ENCODE data around the gene ZNF491.
"Not testable (repeated sequence)": the region's sequence is repeated elsewhere in the genome, so short reads cannot be mapped to it uniquely, and the experiment has no call there.

Gene ZNF491

DNA sequence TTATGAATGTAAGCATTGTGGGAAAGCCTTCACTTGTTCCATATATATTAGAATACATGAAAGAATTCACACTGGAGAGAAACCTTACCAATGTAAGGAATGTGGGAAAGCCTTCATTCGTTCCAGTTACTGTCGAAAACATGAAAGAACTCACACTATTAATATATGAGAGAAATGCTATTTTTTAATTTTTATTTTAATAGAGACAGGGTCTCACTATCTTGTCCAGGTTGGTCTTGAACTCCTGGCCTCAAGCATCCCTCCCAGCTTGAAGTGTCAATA, 8.7 kb downstream of the ZNF491 start:
- no peak for DNase-seq

DNA sequence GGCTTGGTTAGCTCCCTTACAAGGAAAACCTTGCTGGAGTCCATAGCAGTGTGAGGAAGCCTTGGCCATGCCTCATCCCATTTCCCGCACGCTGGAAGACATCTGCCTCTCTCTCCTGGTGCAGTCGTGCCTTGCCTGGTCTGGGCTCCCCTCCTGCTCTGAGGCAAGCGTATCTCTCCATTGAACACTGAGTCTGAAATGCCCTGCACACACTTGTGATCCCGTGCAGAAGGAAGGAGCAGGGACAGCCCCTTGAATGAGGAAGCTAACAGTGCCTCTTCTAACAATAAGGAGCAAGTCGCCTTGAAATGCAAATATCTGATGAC, 15.3 kb downstream of the ZNF491 start:
- DNase-seq: no peak

DNA sequence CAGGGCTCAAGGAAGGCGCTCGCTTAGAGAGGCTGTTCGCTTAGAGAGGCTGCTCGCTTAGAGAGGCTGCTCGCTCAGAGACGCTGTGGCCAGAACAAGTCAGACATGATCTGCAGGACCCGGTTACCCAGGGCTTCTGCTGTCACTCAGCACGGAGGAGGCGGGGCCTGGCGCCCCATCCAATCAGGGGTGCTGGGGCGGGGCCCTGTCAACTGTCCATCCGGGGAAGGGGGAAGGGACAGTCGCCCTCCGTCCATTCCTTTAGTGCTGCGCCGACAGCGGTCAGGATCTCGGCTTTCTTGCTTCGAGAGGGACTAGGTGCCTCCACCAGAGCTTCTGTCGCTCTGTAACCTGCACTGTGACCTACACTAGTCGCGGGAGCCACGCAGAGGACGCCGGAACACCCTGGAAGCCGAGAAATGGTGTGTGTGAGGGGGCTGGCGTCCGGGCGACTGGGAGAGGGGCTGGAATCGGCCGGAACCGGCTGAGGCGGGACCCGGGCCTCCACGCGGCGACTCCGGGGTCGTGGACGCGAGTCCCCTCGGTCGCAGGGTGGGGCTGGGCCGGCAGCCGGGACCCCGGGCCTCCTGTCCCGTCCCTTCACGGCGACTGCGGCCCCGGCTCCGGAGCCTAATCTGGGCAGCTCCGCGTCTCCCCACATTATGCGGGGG, 15.8 kb downstream of the ZNF491 start, which contains the start of gene ZNF440:
Gene ZNF440, plus strand, starts transcription at position 245 of the 671 bp plus-strand sequence. Its CDS starts 175 bp downstream, at position 420.
- DNase-seq: peak; percentile 94

DNA sequence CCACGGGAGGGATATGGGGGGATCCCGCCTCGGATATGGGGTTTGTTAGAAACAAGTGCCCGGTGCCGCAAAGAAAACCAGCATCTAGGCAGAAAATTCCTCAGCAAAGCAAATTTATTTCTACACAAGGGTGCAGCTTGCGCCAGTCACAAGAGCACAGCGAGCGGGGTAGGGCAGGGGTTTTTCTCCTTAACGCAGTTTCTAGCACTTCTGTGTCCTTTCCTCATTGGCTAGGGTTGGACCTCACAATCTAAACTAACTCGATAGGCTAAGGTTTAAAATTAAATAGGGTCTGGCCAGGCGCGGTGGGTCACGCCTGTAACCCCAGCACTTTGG, 16.3 kb downstream of the ZNF491 start:
- no peak for DNase-seq

DNA sequence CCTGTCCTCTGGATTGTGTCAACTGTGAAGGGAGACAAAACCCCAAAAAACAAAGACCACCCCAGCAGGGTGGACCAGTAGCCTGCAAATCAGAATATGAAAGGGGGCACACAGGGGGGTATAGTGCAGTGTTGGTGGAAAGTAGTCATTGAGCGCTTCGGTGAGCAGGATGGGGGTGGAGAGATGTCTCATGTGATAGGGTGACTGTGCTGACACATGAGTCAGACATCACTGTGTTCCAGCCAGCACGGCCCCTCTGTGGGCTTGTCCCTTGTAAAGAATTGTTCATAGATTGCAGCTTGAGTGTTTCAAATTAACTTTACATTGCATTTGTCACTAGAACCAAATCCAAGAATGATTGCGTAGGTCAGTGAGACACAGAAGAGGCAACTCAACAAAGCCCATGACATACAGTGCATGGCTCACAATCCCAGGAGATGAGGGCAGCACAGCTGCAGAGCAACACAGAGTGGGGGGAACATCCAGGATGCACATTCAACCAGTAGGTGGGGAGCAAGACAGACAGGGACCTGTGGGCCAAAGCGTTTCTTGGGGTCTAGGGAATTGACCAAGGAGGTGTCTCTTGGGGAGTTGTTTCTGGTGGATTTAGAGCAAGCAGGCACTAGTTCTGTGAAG, 23.3 kb downstream of the ZNF491 start:
- no peak for DNase-seq

DNA sequence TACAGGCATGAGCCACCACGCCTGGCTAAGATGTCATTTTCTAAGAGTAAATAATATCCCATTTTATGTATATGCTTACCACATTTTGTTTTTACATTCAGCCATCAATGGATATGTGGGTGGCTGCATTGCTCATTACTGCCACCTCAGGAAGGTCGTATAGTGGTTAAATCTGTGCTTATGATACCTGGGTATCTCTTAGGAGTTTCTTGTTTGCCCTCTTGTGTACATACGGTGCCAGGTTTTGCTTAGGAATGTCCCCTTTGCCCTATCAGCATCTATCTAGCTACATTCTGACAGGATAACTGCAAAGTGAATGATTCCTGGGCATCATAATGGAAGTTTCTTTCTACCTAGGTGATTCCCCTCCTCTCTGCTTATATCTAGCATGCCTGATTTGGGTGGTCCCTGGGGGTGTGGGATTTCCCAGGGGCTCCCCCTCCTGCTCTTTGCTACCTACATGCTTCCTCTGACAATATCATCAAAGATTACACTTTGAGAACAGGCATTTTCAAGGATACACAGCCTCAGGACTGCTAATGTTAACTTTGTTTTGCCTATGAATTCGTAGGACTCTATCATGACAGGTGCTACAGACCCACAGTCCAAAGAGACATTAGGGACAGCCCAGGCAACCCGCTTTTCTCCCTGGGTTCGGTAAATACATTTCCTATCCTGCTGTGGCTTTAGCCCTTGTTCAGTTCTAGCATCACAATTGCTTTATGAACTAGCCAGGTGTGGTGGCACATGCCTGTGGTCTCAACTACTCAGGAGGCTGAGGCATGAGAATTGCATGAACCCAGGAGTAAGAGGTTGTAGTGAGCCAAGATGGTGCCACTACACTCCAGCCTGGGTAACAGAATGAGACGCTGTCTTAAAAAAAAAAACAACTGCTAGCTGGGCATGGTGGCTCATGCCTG, 30.9 kb downstream of the ZNF491 start:
- not testable (repeated sequence) for DNase-seq

DNA sequence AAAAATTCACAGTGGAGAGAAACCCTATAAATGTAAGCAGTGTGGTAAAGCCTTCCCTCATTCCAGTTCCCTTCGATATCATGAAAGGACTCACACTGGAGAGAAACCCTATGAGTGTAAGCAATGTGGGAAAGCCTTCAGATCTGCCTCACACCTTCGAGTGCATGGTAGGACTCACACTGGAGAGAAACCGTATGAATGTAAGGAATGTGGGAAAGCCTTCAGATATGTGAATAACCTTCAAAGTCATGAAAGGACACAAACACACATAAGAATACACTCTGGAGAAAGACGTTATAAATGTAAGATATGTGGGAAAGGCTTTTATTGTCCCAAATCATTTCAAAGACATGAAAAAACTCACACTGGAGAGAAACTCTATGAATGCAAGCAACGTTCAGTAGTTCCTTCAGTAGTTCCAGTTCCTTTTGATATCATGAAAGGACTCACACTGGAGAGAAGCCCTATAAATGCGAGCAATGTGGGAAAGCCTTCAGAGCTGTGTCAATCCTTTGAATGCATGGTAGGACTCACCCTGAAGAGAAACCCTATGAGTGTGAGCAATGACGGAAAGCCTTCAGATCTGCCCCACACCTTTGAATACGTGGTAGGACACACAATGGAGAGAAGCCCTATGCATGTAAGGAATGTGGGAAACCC, 34.1 kb downstream of the ZNF491 start:
- DNase-seq: no peak

DNA sequence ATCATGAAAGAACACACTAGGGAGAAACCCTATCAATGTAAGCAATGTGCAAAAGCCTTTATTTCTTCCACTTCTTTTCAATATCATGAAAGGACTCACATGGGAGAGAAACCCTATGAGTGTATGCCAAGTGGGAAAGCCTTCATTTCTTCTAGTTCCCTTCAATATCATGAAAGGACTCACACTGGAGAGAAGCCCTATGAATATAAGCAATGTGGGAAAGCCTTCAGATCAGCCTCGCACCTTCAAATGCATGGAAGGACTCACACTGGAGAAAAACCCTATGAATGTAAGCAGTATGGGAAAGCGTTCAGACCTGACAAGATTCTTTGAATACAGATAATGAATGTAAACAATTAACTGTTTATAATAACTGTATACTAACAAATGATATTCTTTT, 35.2 kb downstream of the ZNF491 start:
- no peak for DNase-seq

DNA sequence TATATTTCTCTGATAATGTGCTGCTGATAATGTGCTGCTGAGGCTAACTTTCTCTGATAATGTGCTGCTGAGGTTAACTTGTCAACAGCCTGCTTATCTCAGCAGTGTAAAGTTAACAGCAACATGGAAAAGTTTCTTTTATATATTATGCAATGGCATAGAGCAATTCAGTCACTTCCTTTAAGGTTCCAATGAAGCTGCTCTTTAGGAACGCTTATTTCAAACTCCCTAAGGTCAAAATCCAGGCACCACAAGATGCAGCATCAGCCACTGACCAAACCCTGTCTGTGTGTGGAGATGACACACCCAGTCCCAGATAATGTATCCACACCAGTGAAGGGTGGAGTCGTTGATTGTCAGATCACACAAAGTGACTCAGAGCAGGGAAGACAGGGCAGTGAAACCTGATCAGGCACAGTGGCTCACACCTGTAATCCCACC, 37.3 kb downstream of the ZNF491 start:
- not testable (repeated sequence) for DNase-seq

DNA sequence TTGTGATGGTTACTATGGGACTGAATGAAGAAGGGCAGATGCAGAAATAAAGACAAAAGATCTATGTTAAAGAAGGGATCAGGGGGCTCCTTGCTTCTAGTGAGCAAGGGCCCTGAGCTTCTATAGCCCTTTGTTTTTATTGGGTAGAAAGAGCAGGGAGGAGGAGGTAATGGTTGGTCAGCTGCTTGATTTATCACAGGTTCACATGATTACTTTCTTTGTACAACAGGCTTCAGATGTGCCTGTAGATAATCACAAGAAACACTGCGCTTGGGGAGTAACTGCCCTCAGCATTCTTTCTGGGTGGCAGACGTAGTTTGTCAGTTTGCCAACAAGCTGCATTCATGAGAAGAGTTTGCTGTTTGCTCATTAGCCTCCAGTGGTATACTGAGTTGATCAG, 45.4 kb downstream of the ZNF491 start:
- DNase-seq: no peak

DNA sequence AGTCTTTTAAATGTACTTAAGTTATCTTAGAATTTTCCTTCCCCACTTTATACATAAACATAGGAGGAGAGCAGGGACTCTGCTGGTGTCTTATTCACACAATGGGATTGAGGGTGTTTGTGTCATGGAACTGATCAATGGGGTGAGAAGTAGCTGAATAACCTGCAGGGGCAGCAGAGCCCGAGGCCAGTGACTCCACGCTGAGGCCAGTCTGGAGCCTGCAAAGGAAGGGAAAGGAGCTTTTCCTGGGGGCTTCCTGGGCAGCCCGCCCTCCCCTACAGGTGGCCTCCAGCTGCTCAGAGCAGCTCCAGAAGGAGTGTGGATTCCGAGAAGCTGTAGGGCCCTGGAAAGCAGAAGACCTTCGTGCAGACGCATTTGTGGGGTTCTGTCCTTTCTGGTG, 49.3 kb downstream of the ZNF491 start:
- DNase-seq: not testable (repeated sequence)

DNA sequence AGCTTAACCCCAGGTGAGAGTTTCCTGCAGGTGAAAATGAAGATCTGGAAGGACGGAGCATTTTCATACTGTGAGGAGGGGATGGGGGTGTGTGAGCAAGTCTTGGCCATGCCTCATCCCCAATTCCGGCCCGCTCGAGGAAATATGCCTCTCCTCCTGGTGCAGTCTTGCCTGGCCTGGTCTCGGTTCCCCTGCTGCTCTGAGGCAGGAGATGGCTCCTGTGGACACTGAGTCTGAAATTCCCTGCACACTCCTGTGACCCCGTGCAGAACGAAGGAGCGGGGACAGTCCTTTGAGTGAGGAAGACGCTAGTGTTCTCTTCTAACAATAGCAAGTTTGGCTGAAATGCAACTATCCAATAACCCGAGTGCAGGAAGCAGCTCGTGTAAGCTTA, 49.9 kb downstream of the ZNF491 start:
- DNase-seq: no peak

DNA sequence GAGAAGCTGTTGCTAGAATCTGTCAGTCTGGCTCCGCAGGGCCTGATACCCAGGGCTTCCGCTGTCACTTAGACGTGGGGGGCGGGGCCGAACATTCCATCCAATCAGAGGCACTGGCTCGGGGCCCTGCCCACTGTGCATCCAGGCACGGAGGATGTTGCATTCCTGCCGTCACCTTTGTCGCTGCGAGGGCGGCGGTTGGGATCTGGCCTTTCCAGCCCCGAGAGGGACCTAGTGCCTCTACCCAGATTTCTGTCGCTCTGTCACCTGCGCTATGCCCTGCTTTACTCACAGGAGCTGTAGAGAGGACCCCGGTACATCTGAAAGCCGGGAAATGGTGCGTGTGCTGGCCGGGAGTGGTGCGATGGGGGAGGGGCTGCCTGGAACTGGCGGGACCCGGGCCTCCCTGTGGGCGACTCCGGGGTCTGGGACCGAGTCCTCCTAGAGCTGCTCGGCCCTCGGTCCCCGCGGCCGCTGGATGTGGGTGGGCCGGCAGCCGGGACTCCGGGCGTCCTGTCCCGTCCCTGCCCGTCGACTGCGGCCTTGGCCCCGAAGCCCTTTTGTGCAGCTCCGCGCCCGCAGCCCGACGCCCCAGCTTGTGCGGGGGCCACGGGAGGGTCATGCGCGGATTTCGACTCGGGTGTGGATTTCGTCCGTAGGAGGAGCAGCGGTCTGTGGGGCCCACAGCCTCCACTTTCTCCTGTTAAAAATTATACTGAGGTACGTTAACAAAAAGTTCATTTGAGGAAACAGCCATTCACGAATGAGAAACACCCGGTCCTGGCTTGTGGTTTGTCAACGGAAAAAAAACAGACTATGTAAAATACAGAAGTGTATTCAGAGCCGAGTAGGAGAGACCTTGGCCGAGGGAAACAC, 50.5 kb downstream of the ZNF491 start, which contains the start of gene ZNF439:
Gene ZNF439, plus strand, starts transcription at position 133 of the 876 bp plus-strand sequence. Its CDS starts 142 bp downstream, at position 275.
- peak; percentile 93 for DNase-seq

DNA sequence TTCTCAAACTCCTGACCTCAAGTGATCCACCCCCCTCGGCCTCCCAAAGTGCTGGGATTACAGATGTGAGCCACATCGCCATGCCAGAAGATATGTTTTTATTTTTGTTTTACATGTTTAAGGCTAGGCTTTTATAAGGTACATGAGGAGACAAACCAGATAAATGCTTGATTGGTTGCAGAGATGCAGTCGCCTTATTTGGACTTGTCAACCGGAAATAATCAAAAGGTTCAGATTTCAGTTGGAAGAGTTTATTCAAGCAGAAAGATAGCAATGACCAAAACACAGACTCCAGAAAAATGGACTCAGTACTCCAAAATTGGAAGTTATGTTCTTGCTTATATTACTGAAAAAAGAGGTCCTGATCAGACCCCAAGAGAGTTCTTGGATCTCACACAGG, 52.0 kb downstream of the ZNF491 start:
- not testable (repeated sequence) for DNase-seq

DNA sequence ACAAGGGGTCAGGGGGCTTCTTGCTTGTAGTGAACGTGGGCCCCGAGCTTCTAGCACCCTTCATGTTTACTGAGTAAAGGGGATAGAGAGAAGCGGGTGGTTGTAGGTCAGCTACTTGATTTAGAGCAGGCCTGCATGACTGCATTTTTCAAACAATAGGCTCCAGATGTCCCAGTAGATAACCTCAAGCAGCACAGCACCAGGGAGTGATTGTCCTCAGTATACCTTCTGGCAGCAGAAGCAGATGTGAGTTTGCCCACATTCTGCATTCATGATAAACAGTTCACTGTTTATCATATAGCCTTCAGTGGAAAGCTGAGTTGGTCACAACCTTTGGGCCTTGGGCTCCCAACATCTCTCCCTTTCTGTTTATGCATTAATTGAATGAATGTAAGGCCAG, 55.0 kb downstream of the ZNF491 start:
- DNase-seq: no peak

DNA sequence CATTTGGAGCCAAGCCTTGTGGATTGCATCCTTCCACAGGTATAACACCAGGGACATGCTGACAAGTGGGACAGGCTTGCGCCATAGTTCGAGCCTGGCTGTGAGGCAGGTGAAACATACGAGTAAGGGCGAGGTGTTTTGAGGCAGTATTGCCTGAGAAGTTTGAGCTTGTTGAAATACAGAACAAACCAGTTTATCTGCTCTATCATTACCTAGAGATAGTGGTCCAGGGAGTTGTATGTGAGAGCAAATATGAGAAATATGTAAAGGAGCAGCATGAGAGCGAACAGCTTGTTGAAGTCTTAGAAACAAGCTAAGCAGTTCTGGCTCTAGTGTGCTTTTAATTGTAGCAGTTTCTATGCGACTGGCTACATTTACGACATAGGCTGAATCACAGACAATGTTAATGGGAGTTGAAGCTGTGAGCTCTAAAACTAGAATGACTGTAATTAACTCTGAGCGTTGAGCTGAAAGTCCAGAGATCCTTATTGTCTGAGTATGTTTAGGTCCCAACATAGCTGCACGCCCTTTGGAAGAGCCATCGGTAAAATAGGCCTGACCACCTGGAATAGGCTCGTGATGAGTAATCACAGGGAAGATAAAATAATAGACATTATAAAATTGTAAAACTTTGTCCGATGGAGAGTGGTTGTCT, 58.4 kb downstream of the ZNF491 start:
- DNase-seq: no peak

Data from COR-L47 (cell line).